HEK293 (cell line): ENCODE results near the gene OCA2.

Experiments
- CTCF ChIA-PET: fragments of 350-600 bp; formaldehyde crosslinking; extraction: SDS; loops from one replicate; lab custom pipeline; 2021; ENCODE audit warnings: antibody characterized with exemption; lab: Yijun Ruan, JAX
- POLR2A ChIA-PET: fragments of 300-600 bp; formaldehyde crosslinking; extraction: SDS; loops from one replicate; lab custom pipeline; 2020; ENCODE audit warnings: antibody characterized with exemption, inconsistent platforms; lab: Yijun Ruan, JAX
- H3K27ac ChIP-seq: fragments of 200-500 bp; sonication (Bioruptor generic); 2 replicates; pipeline ENCODE4 v1.5.1; 2014; ENCODE audit warnings: low read depth, low read length, control low read depth, inconsistent platforms; ENCODE audit errors: extremely low read depth
- H3K36me3 ChIP-seq, 2 experiments: fragments of 200-500 bp in 1 of 2; sonication (Bioruptor generic) in 1 of 2; 1 replicate in 1 of 2; 2 replicates in 1 of 2; pipeline ENCODE4 v1.5.1; 2014 to 2017; ENCODE audit warnings: inconsistent platforms in 2 of 2, low read length in 2 of 2; ENCODE audit not compliant: control insufficient read depth in 2 of 2, insufficient read depth in 1 of 2
- H3K4me1 ChIP-seq: fragments of 200-500 bp; sonication (Bioruptor generic); 2 replicates; pipeline ENCODE4 v1.5.1; 2014; ENCODE audit warnings: mild to moderate bottlenecking, low read length, inconsistent platforms; ENCODE audit not compliant: control insufficient read depth, insufficient read depth
- H3K4me3 ChIP-seq: 2 replicates; pipeline ENCODE4 v1.5.1; 2011; ENCODE audit warnings: low read depth, mild to moderate bottlenecking, control low read depth, low read length, moderate library complexity
- H3K9me3 ChIP-seq: fragments of 200-500 bp; sonication (Bioruptor generic); 2 replicates; pipeline ENCODE4 v1.5.1; 2014; ENCODE audit warnings: low read depth, low read length, inconsistent platforms; ENCODE audit not compliant: control insufficient read depth, insufficient read depth
- AEBP2 ChIP-seq: fragments of 450-650 bp; formaldehyde crosslinking; IDR thresholded peaks from 2 replicates; pipeline ENCODE4 v1.5.1; 2016; ENCODE audit warnings: missing biosample characterization, missing genetic modification characterization, borderline replicate concordance
- CTCF ChIP-seq: fragments of 450-650 bp; formaldehyde crosslinking; IDR thresholded peaks from 2 replicates; pipeline ENCODE4 v1.5.1; 2016; ENCODE audit warnings: missing biosample characterization, missing genetic modification characterization
- KLF10 ChIP-seq: fragments of 450-650 bp; IDR thresholded peaks from 2 replicates; pipeline ENCODE4 v1.5.1; 2018; ENCODE audit warnings: missing biosample characterization, mild to moderate bottlenecking, missing genetic modification characterization
- ZIC2 ChIP-seq: fragments of 450-650 bp; formaldehyde crosslinking; IDR thresholded peaks from 2 replicates; pipeline ENCODE4 v1.5.1; 2016; ENCODE audit warnings: missing biosample characterization, missing genetic modification characterization
- ZNF112 ChIP-seq: fragments of 450-650 bp; formaldehyde crosslinking; IDR thresholded peaks from 2 replicates; pipeline ENCODE4 v1.5.0; 2017; ENCODE audit warnings: missing biosample characterization, missing genetic modification characterization
- ZNF121 ChIP-seq: fragments of 450-650 bp; formaldehyde crosslinking; IDR thresholded peaks from 2 replicates; pipeline ENCODE4 v1.5.1; 2016; ENCODE audit warnings: missing biosample characterization, missing genetic modification characterization
- ZNF146 ChIP-seq: fragments of 450-650 bp; formaldehyde crosslinking; IDR thresholded peaks from 2 replicates; pipeline ENCODE4 v1.5.1; 2016; ENCODE audit warnings: missing biosample characterization, missing genetic modification characterization
- ZNF174 ChIP-seq: fragments of 450-650 bp; formaldehyde crosslinking; IDR thresholded peaks from 2 replicates; pipeline ENCODE4 v1.5.0; 2017; ENCODE audit warnings: missing biosample characterization, mild to moderate bottlenecking, missing genetic modification characterization
- ZNF175 ChIP-seq: fragments of 450-650 bp; formaldehyde crosslinking; IDR thresholded peaks from 2 replicates; pipeline ENCODE4 v1.5.1; 2016; ENCODE audit warnings: missing biosample characterization, missing genetic modification characterization
- ZNF18 ChIP-seq: fragments of 450-650 bp; formaldehyde crosslinking; IDR thresholded peaks from 2 replicates; pipeline ENCODE4 v1.5.1; 2016; ENCODE audit warnings: missing biosample characterization, missing genetic modification characterization
- ZNF239 ChIP-seq: fragments of 450-650 bp; formaldehyde crosslinking; IDR thresholded peaks from 2 replicates; pipeline ENCODE4 v1.5.1; 2016; ENCODE audit warnings: missing biosample characterization, missing genetic modification characterization
- ZNF324 ChIP-seq: fragments of 450-650 bp; formaldehyde crosslinking; IDR thresholded peaks from 2 replicates; pipeline ENCODE4 v1.5.1; 2016; ENCODE audit warnings: missing biosample characterization, missing genetic modification characterization
- ZNF362 ChIP-seq: fragments of 450-650 bp; formaldehyde crosslinking; IDR thresholded peaks from 2 replicates; pipeline ENCODE4 v1.5.1; 2016; ENCODE audit warnings: missing biosample characterization, missing genetic modification characterization
- ZNF426 ChIP-seq: fragments of 450-650 bp; formaldehyde crosslinking; IDR thresholded peaks from 2 replicates; pipeline ENCODE4 v1.5.1; 2017; ENCODE audit warnings: missing biosample characterization, missing genetic modification characterization, mild to moderate bottlenecking, inconsistent platforms, moderate library complexity
- ZNF473 ChIP-seq: fragments of 450-650 bp; formaldehyde crosslinking; IDR thresholded peaks from 2 replicates; pipeline ENCODE4 v1.5.1; 2017; ENCODE audit warnings: missing biosample characterization, missing genetic modification characterization
- ZNF488 ChIP-seq: fragments of 450-650 bp; formaldehyde crosslinking; IDR thresholded peaks from 2 replicates; pipeline ENCODE4 v1.5.1; 2016; ENCODE audit warnings: missing biosample characterization, missing genetic modification characterization
- ZNF510 ChIP-seq: fragments of 450-650 bp; formaldehyde crosslinking; IDR thresholded peaks from 2 replicates; pipeline ENCODE4 v1.5.1; 2018; ENCODE audit warnings: mild to moderate bottlenecking, missing genetic modification characterization, missing biosample characterization; ENCODE audit not compliant: insufficient replicate concordance
- ZNF530 ChIP-seq: fragments of 450-650 bp; formaldehyde crosslinking; IDR thresholded peaks from 2 replicates; pipeline ENCODE4 v1.5.1; 2016; ENCODE audit warnings: low read depth, missing biosample characterization, missing genetic modification characterization
- ZNF561 ChIP-seq: fragments of 450-650 bp; IDR thresholded peaks from 2 replicates; pipeline ENCODE4 v1.5.1; 2018; ENCODE audit warnings: missing biosample characterization, missing genetic modification characterization, borderline replicate concordance
- ZNF571 ChIP-seq: fragments of 450-650 bp; formaldehyde crosslinking; IDR thresholded peaks from 2 replicates; pipeline ENCODE4 v1.5.0; 2017; ENCODE audit warnings: missing biosample characterization, missing genetic modification characterization
- ZNF580 ChIP-seq: fragments of 450-650 bp; formaldehyde crosslinking; IDR thresholded peaks from 2 replicates; pipeline ENCODE4 v1.5.1; 2016; ENCODE audit warnings: missing biosample characterization, missing genetic modification characterization
- ZNF585B ChIP-seq: fragments of 450-650 bp; formaldehyde crosslinking; IDR thresholded peaks from 2 replicates; pipeline ENCODE4 v1.5.1; 2016; ENCODE audit warnings: missing biosample characterization, missing genetic modification characterization
- ZNF776 ChIP-seq: fragments of 450-650 bp; formaldehyde crosslinking; IDR thresholded peaks from 2 replicates; pipeline ENCODE4 v1.5.0; 2017; ENCODE audit warnings: missing biosample characterization, missing genetic modification characterization, borderline replicate concordance
- ZNF843 ChIP-seq: fragments of 450-650 bp; formaldehyde crosslinking; IDR thresholded peaks from 2 replicates; pipeline ENCODE4 v1.5.1; 2016; ENCODE audit warnings: missing biosample characterization, missing genetic modification characterization

Gene OCA2

GRCh38 chr15:27894645-27895044 is 204.5 kb downstream of the OCA2 start:
- POLR2A ChIA-PET: no interaction called here
- Histone ChIP-seq H3K4me3 (no peak overlapping the region), H3K9me3 (no peaks in the 10 kb centered on the region), H3K36me3 (no peaks in the 10 kb centered on the region), H3K27ac (no peak overlapping the region), H3K4me1 (no peaks in the 10 kb centered on the region)
- CTCF ChIA-PET: no interaction called here
- TF ChIP-seq ZNF530 (tag by site-specific recombination) (no peak), ZNF121 (tag by site-specific recombination) (no peak)

GRCh38 chr15:27889258-27889657 is 209.9 kb downstream of the OCA2 start:
- Histone ChIP-seq H3K9me3 (no peaks in the 10 kb centered on the region), H3K4me3 (no peak overlapping the region), H3K27ac (no peak overlapping the region), H3K36me3 (no peaks in the 10 kb centered on the region), H3K4me1 (no peaks in the 10 kb centered on the region)
- ChIA-PET CTCF (no interaction called here), POLR2A (no interaction called here)
- TF ChIP-seq AEBP2 (tag by site-specific recombination) (no peak), ZNF146 (tag by site-specific recombination) (no peak), ZNF324 (tag by site-specific recombination) (no peak), ZNF510 (tag by site-specific recombination) (no peak), ZNF580 (tag by site-specific recombination) (no peak)

- TF ChIP-seq ZIC2 (tag by site-specific recombination) (no peak), ZNF571 (tag by site-specific recombination) (no peak), ZNF112 (tag by site-specific recombination) (no peak), ZNF776 (tag by site-specific recombination) (no peak), ZNF843 (tag by site-specific recombination) (no peak), ZNF473 (no peak), ZNF585B (no peak), ZNF561 (tag by site-specific recombination) (no peak), ZNF174 (tag by site-specific recombination) (no peak)
Observed at GRCh38 chr15:27885201-27885600, 213.9 kb downstream of the OCA2 start.

GRCh38 chr15:27884726-27885125 is 214.4 kb downstream of the OCA2 start:
- ChIA-PET POLR2A (no interaction called here), CTCF (no interaction called here)
- Histone ChIP-seq H3K27ac (no peak overlapping the region), H3K4me1 (no peaks in the 10 kb centered on the region), H3K9me3 (no peaks in the 10 kb centered on the region), H3K36me3 (no peaks in the 10 kb centered on the region), H3K4me3 (no peak overlapping the region)
- TF ChIP-seq ZNF239 (tag by site-specific recombination) (no peak), CTCF (tag by site-specific recombination) (no peak), KLF10 (no peak), ZNF488 (tag by site-specific recombination) (no peak), ZNF18 (tag by site-specific recombination) (no peak), ZNF175 (tag by site-specific recombination) (no peak), ZNF426 (no peak), ZNF362 (tag by site-specific recombination) (no peak)

More at GRCh38 chr15:27885201-27885600, 213.9 kb downstream of the OCA2 start:
- H3K27ac ChIP-seq: no peak overlapping the region
- H3K9me3 ChIP-seq: no peaks in the 10 kb centered on the region
- H3K4me3 ChIP-seq: no peak overlapping the region
- H3K4me1 ChIP-seq: no peaks in the 10 kb centered on the region
- no peaks in the 10 kb centered on the region for H3K36me3 ChIP-seq
- ChIA-PET CTCF (no interaction called here), POLR2A (no interaction called here)
